ENCODE data around the gene UBE2L6. TPM values are rescaled to one million over a fixed set of nuclear protein-coding genes. Genes with fewer than 3 reads are reported as not detected.

UBE2L6 gene
- total RNA-seq, 4 donors from 2014 or later = 11.0 to 46.4 (median 22.0) TPM

DNA sequence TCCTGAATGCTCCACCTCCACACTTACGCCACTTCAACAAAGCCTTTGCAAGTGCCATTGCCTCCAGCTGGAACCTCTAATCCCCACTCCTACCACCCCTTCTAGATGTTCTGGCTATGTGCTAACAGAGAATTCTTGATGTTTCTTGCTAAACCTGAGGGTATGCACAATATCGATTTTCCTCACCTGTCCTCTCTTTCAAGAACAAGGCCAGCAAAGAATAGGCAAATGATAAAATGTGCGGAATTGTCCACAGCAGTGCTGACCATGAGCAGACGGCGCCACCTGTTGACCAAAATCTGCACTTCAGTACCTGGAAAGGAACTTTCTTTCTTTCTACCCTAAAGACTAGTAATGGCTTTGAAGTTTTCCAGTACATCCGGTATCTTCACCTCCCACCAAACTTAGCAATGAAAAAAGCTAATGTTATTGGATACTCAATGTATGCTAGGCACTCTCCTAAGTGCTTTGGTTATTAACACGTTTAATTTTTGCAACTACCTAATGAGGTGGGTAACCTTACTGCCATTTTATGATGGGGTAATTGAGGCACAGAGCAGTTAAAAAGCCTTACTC, 40.3 kb downstream of the UBE2L6 start:
- Histone ChIP-seq H3K4me3 (no peak overlapping the region), H3K9me3 (no peaks in the 10 kb centered on the region), H3K36me3 (peaks cover 0 to 17% (median 0%) of the 10 kb centered on the region in 3 donors), H3K4me1 (peaks cover 6 to 23% (median 9%) of the 10 kb centered on the region in 3 donors), H3K27me3 (no peaks in the 10 kb centered on the region), H3K27ac (no peak overlapping the region)
- 16% methylated on average over 7 of the region's 7 CpGs for WGBS, 2 donors
- TF ChIP-seq, protein P1, sequence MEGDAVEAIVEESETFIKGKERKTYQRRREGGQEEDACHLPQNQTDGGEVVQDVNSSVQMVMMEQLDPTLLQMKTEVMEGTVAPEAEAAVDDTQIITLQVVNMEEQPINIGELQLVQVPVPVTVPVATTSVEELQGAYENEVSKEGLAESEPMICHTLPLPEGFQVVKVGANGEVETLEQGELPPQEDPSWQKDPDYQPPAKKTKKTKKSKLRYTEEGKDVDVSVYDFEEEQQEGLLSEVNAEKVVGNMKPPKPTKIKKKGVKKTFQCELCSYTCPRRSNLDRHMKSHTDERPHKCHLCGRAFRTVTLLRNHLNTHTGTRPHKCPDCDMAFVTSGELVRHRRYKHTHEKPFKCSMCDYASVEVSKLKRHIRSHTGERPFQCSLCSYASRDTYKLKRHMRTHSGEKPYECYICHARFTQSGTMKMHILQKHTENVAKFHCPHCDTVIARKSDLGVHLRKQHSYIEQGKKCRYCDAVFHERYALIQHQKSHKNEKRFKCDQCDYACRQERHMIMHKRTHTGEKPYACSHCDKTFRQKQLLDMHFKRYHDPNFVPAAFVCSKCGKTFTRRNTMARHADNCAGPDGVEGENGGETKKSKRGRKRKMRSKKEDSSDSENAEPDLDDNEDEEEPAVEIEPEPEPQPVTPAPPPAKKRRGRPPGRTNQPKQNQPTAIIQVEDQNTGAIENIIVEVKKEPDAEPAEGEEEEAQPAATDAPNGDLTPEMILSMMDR (IDR thresholded peaks at IDR 0.05) = peak; percentile 85 to 94 (median 90)
- no peak for TF ChIP-seq POLR2A (IDR thresholded peaks at IDR 0.05)
- DNase-seq = no peak
- intact Hi-C loops (cut with DNase I) = loop anchor here (5.0 kb wide), 1 partner anchor 35 kb away; no protein-coding TSS in a partner anchor

- intact Hi-C loops (cut with DNase I) = loop anchor here (5.0 kb wide), 1 partner anchor 66 kb away; no protein-coding TSS in a partner anchor
- no peak for TF ChIP-seq POLR2A (IDR thresholded peaks at IDR 0.05)
- TF ChIP-seq, protein P1 (IDR thresholded peaks at IDR 0.05) = no peak
- no peak overlapping the region for H3K27ac ChIP-seq
- H3K36me3 ChIP-seq = peaks cover 0 to 8% (median 0%) of the 10 kb centered on the region in 3 donors
- no peak for DNase-seq
- H3K4me1 ChIP-seq = no peaks in the 10 kb centered on the region
- no peaks in the 10 kb centered on the region for H3K27me3 ChIP-seq
- no peaks in the 10 kb centered on the region for H3K9me3 ChIP-seq
- no peak overlapping the region for H3K4me3 ChIP-seq
- WGBS, 2 donors = 88 to 96% methylated on average over 4 of the region's 4 CpGs
Measured at GRCh38 chr11:57523419-57523818, 44.1 kb downstream of the UBE2L6 start.

DNA sequence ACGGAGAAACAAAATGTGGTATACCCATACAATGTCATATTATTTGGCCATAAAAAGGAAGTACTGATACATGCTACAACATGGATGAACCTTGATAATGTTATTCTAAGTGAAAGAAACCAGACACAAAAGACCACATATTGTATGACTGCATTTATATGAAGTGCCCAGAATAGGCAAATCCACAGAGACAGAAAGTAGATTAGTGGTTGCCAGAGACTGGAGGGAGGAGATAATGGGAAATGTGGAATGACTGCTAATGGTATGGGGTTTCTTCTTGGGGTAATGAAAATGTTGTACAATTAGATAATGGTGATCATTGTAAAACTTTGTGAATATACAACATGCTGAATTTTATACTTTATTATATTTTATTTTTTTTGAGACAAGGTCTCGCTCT, 46.4 kb downstream of the UBE2L6 start:
- H3K27ac ChIP-seq = no peak overlapping the region
- peaks cover 0 to under 1% (median 0%) of the 10 kb centered on the region in 4 donors for H3K27me3 ChIP-seq
- H3K4me3 ChIP-seq = no peak overlapping the region
- H3K9me3 ChIP-seq = no peaks in the 10 kb centered on the region
- H3K4me1 ChIP-seq = peaks cover 0 to 2% (median 1%) of the 10 kb centered on the region in 3 donors
- no peaks in the 10 kb centered on the region for H3K36me3 ChIP-seq
- DNase-seq = no peak
- TF ChIP-seq POLR2A (IDR thresholded peaks at IDR 0.05) = no peak
- TF ChIP-seq, protein P1 (IDR thresholded peaks at IDR 0.05) = no peak
- WGBS, 2 donors = 88 to 92% methylated on average over 2 of the region's 2 CpGs
- intact Hi-C loops (cut with DNase I) = loop anchor here (5.0 kb wide), 1 partner anchor 64 kb away; no protein-coding TSS in a partner anchor

- peak overlapping the region in 3 of 4 donors; percentile 67 to 85 (median 75) for H3K27ac ChIP-seq
- intact Hi-C loops (cut with DNase I) = no loop called here
- peaks cover 13 to 35% (median 19%) of the 10 kb centered on the region in 3 donors for H3K4me1 ChIP-seq
- peaks cover 0 to 25% (median 0%) of the 10 kb centered on the region in 4 donors for H3K27me3 ChIP-seq
- no peak for DNase-seq
- peak overlapping the region; percentile 36 to 91 (median 77) for H3K4me3 ChIP-seq
- WGBS, 2 donors = 24 to 29% methylated on average over 3 to 4 of the region's 5 CpGs
- TF ChIP-seq, protein P1 (IDR thresholded peaks at IDR 0.05) = no peak
- no peak for TF ChIP-seq POLR2A (IDR thresholded peaks at IDR 0.05)
- H3K9me3 ChIP-seq = no peaks in the 10 kb centered on the region
- H3K36me3 ChIP-seq = no peaks in the 10 kb centered on the region
Measured at GRCh38 chr11:57516061-57516443, 51.4 kb downstream of the UBE2L6 start.

- Histone ChIP-seq H3K4me3 (peak within 1 kb of the TSS; percentile 36 to 91 (median 77)), H3K27me3 (peaks cover 0 to 25% (median 0%) of the 10 kb centered on the region in 4 donors), H3K27ac (peak within 1 kb of the TSS; percentile 62 to 85 (median 71)), H3K9me3 (no peaks in the 10 kb centered on the region), H3K4me1 (peaks cover 13 to 35% (median 19%) of the 10 kb centered on the region in 3 donors), H3K36me3 (no peaks in the 10 kb centered on the region)
- DNase-seq = no peak
- intact Hi-C loops (cut with DNase I) = no loop called here
- TF ChIP-seq, protein P1 (IDR thresholded peaks at IDR 0.05) = no peak
- TF ChIP-seq POLR2A (IDR thresholded peaks at IDR 0.05) = peak in 2 of 4 donors; percentile 29 to 47
- WGBS, 2 donors = 0% methylated on average over 21 to 62 of the region's 66 CpGs
Measured at GRCh38 chr11:57515332-57516060, 52.0 kb downstream of the UBE2L6 start, which contains the start of gene SLC43A1. Gene SLC43A1 (minus strand): TSS chr11:57515702. CDS start chr11:57514111, 1,591 bp downstream.

All from esophagus squamous epithelium (tissue), 5 donors.